ENCODE data around the gene CTBP1.

Gene CTBP1

DNA sequence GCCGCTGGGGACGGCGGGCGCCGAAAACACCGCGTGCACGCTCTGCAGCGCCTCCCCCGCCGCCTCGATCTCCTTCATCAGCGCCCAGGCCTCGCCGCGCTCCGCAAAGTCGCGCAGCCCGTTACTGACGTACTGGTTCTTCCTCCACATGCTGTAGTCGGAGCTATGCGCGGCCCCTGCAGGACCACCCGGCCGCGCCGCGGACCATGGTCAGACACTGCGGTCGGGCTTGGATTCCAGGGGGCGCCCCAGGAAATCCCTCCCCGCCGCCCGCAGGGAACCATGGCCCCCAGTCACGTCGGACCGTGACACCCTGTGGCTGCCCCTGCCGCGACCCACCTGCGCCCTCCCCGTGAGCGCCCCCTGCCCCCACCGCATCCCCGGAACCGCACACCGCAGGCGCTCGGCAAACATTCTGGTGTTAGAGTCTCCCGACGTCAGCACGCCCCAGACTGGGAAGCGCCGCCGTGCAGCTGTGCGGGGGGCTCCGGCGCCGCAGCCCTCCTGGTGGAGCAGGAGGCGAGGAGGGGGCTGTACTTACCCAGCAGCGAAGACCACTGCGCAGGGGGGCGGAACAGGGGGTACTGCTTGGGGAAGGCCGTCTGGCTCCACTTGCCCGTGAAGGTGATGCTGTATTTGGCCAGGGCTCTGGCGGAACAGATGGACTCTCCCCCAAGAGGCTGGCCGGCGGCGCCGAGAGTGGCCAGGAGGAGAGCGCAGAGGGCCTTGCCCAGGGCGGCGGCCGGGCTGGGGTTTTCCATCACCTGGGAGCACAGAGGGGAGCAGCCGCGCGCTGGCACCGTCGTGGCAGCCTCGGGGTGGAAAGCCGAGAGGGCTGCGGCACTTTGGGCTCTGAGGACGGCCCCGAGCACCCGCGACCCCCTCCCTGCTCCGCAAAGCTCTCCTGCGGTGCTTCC is 77.4 kb downstream of the CTBP1 start:
- DNase-seq = no peak

DNA sequence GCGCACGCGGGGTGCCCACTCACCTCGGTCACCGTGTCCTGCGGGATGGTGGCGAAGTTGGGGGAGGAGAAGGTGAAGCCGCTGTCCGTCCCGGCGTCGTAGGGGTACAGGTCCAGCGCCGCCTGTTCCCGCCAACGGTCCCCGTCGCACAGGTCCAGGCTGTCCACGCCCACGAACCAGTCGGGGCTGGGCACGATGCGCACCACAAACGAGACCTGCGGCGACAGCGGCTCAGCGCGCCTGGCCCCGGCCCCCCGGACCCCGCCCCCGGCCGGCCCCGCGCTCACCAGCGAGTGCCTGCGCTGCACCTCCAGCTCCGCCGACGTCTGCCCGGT is 78.0 kb downstream of the CTBP1 start:
- no peak for DNase-seq

DNA sequence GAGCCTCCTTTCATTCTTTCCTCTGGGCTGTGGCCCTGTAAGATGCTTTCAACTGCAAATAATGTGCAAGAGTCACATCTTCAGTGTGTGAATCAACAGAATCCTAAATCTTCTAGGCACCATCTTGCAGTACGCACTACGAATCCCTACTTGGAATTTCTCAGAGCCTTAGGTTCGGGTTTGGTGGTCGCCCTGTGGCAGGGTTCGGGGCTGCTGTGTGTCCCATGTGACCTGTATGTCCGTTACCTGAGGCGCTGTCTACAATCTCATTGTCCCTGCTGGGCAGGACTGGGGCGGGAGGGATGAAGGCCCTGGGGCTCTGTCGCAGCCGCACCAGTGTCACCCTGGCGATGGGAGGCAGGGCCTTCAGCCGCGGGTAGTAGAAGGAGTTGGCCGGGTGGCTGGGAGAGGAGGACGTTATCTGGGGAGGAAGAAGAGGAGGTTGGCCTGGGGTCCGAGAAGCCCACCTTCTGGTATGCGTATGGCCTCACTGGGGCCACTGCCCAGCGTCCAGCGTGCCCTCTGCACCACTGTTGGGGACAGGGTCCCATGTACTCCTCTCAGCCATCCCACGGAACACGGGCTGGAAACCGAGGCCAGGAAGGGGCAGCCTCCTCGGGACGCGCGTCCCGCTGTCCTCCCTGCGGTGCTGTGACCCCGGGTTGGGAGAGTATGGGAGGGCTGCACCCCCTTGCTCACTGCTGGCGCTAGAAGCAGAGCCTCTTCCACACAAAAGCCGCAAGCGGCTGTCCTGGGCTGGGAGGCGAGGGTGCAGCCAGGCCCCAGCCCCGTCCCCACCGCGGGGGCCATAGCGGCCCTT is 78.6 kb downstream of the CTBP1 start:
- no peak for DNase-seq

DNA sequence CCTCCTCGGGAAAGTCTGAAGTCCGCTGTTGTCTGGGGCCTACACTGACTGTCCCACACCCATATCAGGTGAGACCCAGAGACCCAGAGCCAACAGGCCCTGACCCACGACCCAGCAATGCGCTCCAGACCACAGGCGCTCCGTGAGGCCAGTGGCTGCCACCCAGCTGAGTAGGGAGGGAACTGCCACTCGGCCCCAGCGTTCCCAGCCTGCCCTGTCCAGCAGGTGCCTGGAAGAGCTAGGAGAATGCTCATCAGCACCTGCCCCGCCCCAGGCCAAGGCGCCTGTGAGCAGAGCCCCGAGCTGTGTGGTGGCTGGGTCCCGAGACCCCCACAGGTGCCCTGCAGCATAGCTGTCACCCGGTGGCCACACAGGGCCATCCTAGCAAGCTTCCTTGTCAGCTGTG is 79.2 kb downstream of the CTBP1 start:
- no peak for DNase-seq

DNA sequence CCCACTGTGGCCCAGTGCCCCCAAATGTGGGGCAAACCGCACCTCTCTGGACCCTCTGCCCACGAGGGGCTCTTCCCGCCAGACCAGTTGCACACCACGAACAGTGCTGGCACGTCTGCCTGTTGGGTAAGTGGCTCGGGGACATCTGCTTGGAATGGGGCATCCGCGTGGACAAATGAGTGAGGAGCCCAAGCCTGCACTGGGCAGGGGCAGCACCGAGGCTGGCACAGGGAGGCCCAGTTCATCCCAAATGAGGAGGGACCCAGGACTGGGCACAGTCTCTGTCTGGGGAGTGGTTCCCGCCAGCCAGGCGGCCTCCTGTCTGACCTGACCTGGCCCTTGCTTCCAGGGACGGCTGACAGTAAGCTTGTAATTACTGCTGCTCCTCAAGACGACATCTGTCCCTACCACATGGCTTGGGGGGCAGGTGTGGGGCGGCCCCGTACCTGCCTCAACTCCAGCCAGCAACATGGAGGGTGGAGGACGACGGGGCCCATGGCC is 79.7 kb downstream of the CTBP1 start:
- DNase-seq = no peak

DNA sequence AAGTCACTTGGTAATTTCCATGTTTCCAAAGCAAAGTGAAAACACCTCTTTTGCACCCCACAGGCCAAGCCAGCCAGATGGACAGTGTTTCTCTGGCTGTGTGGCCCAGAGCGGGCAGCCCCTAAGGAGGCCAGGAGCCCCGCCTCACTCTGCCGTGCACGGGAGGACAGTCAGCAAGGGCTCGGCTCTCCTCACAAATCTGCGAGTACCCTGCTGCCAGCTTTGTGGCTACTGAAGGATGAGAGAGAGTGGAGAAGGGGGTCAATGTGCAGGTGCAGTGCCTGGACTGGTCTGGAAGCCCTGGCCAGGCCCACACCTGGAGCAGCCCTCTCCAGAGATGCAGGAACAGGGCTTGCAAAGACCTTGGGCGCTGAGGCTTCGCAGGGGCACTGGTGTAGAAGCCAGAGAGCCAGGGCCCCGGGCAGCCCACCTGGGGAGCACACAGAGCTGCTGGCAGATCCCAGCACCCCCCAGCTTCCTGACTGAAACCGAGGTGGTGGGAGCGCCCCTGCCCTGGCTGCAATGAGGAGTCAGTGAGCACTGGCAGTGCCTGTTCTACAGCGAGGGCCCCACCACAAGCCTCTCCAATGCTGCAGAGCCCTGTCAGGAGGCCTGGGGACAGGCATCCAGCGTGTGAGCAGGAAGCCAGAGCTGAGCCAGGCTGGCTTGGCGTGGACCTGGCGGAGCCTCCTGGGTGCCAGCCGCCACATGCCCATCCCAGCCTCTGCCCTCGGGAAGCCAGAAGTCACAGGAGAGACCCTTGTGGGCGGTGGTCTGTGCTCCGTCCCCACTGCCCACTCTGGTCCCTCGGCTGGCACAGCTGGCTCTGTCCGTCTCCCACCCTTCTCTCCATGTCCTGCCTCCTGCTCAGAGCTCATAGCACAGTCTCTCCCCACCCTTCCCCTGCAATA is 80.5 kb downstream of the CTBP1 start:
- no peak for DNase-seq

DNA sequence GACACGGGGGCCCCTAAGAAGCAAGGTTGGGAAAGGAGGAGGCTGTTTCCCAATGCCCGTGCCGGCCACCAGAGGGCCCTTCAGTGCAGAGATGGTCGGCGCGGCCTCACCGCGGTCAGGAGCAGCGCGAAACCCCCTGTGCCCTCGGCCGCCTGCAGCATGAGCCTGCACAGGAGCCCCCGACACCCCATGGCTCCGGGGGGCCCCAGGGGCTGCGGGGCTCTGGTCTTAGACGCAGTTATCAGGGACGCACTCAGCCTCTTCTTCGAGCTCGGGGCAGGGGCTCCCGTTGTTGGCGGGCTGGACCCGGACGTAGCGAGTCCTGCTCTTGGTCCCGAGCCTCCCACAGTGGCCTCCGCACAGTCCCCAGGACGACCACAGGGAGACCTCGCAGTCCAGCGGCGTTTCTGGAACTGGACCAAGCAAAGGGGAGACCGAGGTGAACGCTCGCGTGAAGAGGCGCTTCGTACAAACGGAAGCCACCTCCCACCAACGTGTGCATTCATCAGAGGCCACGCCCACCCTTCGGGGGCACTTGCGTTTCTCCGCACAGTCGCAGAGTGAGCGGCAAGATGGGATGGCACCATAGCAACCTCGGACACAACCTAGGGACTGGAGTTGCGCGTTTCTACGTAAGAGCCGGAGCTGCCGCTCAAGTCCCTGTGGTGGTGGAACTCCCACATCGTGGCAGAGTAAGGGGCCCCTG is 81.5 kb downstream of the CTBP1 start:
- peak; percentile 55 for DNase-seq

DNA sequence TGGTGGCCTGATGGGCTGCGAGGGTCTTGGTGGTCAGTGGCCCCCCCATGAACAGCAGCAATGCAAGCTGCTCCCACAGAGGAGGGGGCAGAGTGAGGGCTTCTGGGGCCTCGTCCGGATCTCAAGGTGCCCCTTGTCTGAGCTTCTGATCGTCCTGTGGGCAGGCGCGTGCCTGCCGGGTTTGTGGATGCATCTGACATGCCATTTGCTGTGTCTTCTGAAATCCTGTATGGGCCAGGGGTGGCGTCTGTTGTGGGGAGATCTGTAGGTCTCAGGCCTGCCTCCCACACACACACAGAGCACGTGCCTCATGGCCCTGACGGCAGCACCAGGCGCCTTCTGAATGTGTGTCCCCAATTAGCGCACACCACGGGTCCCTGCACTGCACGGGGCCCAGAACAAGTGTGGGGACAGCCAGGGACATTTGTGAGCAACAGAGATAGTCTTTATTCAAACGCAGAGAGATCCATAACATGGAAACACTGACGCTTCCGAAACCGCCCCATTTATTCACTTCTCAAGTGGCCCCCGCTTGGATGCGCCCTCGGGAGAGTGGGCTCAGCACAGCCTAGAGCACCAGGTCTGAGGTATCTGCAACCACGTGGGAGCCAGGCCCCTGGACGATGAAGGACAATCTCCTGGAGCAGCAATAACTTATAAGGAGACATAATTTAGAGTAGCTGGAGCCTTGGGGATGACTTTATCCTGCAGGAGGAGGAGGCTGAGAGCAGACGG is 82.3 kb downstream of the CTBP1 start:
- no peak for DNase-seq

DNA sequence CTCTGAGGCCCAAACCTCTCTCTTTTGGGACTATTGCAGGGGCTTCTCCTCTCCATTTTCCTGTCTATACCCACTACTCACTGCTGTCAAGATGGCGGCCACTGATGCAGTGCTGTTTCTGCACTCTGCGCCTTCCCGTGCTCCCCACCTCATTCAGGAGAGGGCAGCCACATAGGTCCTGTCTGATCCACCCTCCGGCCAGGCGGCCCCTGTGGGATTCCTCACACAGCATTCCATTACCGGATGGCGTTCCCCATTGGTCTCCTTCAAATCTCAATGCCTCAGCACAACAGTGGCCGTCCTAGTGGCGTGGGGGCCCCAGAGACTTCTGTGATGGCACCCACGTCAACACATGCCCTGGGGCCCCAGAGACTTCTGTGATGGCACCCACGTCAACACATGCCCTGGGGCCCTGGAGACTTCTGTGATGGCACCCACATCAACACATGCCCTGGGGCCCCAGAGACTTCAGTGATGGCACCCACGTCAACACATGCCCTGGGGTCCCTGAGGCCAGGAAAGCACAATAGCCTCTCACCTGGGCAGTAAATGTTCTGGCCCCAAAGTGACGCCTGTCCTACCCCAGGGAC is 83.9 kb downstream of the CTBP1 start:
- DNase-seq = no peak

DNA sequence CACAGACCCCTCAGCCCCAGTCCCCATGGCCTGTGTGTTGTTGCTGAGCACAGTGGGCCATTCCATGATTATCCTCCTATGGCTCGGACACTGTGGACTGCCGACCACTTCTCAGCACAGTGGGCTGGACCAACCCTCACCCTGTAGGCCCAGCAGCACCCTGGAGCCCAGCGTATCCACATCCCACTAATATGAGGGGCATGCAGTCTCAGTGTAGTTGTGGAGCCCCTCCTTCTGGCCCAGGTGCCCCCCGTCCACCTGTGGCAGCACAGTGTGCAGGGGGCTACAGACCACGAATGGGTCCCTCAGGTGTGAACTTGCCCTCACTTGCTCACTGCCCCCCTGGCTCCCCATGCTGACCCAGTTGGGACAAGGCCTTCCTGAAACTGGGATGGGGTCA is 84.5 kb downstream of the CTBP1 start:
- no peak for DNase-seq

DNA sequence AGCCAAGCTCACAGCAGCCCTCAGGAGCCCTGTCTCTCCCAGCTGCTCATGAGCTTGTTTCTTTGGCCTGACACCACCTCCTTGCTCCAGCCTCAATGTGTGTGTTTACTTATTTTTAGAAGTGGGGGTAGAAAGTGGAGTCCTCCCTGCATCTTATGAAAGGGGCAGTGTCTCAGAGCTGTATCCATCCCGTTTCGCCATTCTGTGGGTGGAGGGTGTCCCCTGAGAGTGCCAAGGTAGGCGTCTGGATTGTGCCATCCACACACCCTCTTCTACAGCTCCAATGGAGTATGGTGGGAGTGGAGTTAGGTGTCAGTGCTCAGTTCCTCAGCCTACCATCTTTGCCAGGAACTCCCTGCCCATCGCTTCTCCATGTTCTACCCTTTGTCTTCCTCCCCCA is 84.9 kb downstream of the CTBP1 start:
- no peak for DNase-seq
